SU-DHL-6 (cell line): ENCODE results near the gene HOXD12.

ENCODE experiments used
- CTCF ChIP-seq: fragments of 200-600 bp; sonication (generic); IDR thresholded peaks from one replicate; pipeline ENCODE4 v1.5.1; 2017; ENCODE audit warnings: antibody characterized with exemption, mild to moderate bottlenecking, low read length, moderate library complexity; ENCODE audit not compliant: insufficient read depth, poor library complexity, severe bottlenecking
- EZH2phosphoT487 ChIP-seq: fragments of 200-600 bp; sonication (generic), shearing (Covaris generic); conservative IDR thresholded peaks from 2 replicates; pipeline ENCODE4 v1.6.1; 2018; ENCODE audit warnings: mild to moderate bottlenecking, antibody characterized with exemption, low read length, moderate library complexity, mixed read lengths

- no peak for TF ChIP-seq CTCF
- TF ChIP-seq EZH2phosphoT487, result no peak
Observed at GRCh38 chr2:176124947-176125771, 25.6 kb downstream of the HOXD12 start.
